Fibroblast of lung (primary cell): ENCODE results near the gene COMP. TPM values are rescaled to one million over a fixed set of nuclear protein-coding genes. Genes with fewer than 3 reads are reported as not detected.
A peak's percentile ranks its signal among the peaks of the same experiment; 100 is the strongest.

ENCODE experiments used
- DNase-seq, 2 donors: peaks; one replicate each; pipeline versions ENCODE4 v3.0.0 to v3.0.0-alpha.2; 2010; ENCODE audit warnings: low read depth in 2 of 2
- H2AFZ ChIP-seq: 2 replicates; pipeline ENCODE4 v1.5.1; 2012; ENCODE audit warnings: low read length, control low read depth, inconsistent platforms
- H3K27ac ChIP-seq: 2 replicates; pipeline ENCODE4 v1.5.1; 2011; ENCODE audit warnings: low read length, control low read depth; ENCODE audit not compliant: insufficient read depth
- H3K27me3 ChIP-seq: 2 replicates; pipeline ENCODE4 v1.5.1; 2011; ENCODE audit warnings: mild to moderate bottlenecking, low read length; ENCODE audit not compliant: control insufficient read depth, insufficient read depth
- H3K36me3 ChIP-seq: 2 replicates; pipeline ENCODE4 v1.5.1; 2011; ENCODE audit warnings: low read length; ENCODE audit not compliant: control insufficient read depth, insufficient read depth
- H3K4me1 ChIP-seq: 2 replicates; pipeline ENCODE4 v1.5.1; 2011; ENCODE audit warnings: low read length; ENCODE audit not compliant: control insufficient read depth, insufficient read depth; ENCODE audit errors: extremely low read depth
- H3K4me2 ChIP-seq: 2 replicates; pipeline ENCODE4 v1.5.1; 2011; ENCODE audit warnings: low read length, control low read depth; ENCODE audit not compliant: insufficient read depth; ENCODE audit errors: extremely low read depth
- H3K4me3 ChIP-seq, 4 experiments: fragments of 200-600 bp in 1 of 4; sonication (generic) in 1 of 4; replicated peaks in 1 of 4; 2 replicates each; pipeline ENCODE4 v1.5.1; 2011 to 2016; ENCODE audit warnings: low read length in 4 of 4, low read depth in 3 of 4, mild to moderate bottlenecking in 3 of 4, control low read depth in 2 of 4, inconsistent platforms in 1 of 4, mixed read lengths in 1 of 4; ENCODE audit not compliant: insufficient read depth in 1 of 4; ENCODE audit errors: control extremely low read depth in 1 of 4
- H3K79me2 ChIP-seq: 2 replicates; pipeline ENCODE4 v1.5.1; 2012; ENCODE audit warnings: mild to moderate bottlenecking, low read length, inconsistent platforms; ENCODE audit not compliant: control insufficient read depth, insufficient read depth
- H3K9ac ChIP-seq: 2 replicates; pipeline ENCODE4 v1.5.1; 2011; ENCODE audit warnings: mild to moderate bottlenecking, low read length, control low read depth; ENCODE audit not compliant: insufficient read depth
- H3K9me3 ChIP-seq: 2 replicates; pipeline ENCODE4 v1.5.1; 2012; ENCODE audit warnings: low read depth, low read length; ENCODE audit not compliant: control insufficient read depth, insufficient read depth
- H4K20me1 ChIP-seq: 2 replicates; pipeline ENCODE4 v1.5.1; 2011; ENCODE audit warnings: low read length; ENCODE audit not compliant: control insufficient read depth, insufficient read depth; ENCODE audit errors: extremely low read depth
- EZH2 ChIP-seq: IDR thresholded peaks from 2 replicates; pipeline ENCODE4 v1.5.1; 2012; ENCODE audit warnings: low read length, control low read depth, mild to moderate bottlenecking; ENCODE audit errors: missing control alignments
- polyA plus RNA-seq, 2 donors: library from polyadenylated mRNA; depleted of rRNA in 1 of 2; stranded (reverse) in 1 of 2; unstranded in 1 of 2; fragments of >200 nt; gene quantifications; 2 replicates each; pipeline ENCODE4 v1.2.1, GENCODE V29; 2011 to 2012; ENCODE audit warnings: missing spikeins in 1 of 2
- total RNA-seq: library from RNA; depleted of rRNA; stranded (reverse); fragments of >200 nt; gene quantifications from 2 replicates; pipeline ENCODE4 v1.2.1, GENCODE V29; 2014
- TF ChIP-seq, protein P1 (sequence below), 2 donors: IDR thresholded peaks in 1 of 2; conservative IDR thresholded peaks in 1 of 2; 1 replicate in 1 of 2; 2 replicates in 1 of 2; pipeline ENCODE4 v1.5.1; 2011 to 2012; ENCODE audit warnings: low read length in 2 of 2, control low read depth in 1 of 2, inconsistent platforms in 1 of 2, low read depth in 1 of 2, mild to moderate bottlenecking in 1 of 2

Gene COMP
- total and polyA plus RNA-seq, 2 donors (not counting 1 experiment from before 2014, with no cell fraction given), result 0.05 to 0.17 TPM

DNA sequence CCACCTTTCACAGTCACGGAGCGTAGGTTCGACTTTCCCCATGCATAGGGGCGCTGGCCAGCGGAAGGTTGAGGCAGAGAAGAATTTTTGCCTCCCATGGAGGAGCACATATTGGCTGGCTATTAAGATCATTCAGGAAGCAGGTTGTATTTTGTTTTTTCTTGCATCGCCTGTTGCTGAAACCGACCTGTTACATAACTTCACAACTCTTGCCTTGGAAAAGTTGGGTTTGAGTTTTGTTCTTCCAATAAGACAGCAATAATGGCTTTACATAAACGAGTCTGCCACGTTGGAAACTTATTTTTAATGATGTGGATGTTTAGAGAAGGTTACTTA, 42.0 kb upstream of the COMP start:
- Histone ChIP-seq H3K4me3 (peak overlapping the region; percentile 73 to 92 (median 90)), H2AFZ (no peak overlapping the region), H3K4me2 (peak overlapping the region; percentile 100), H3K27ac (peak overlapping the region; percentile 71), H3K9me3 (no peaks in the 10 kb centered on the region), H3K79me2 (peaks cover 61% of the 10 kb centered on the region), H3K4me1 (peaks cover 9% of the 10 kb centered on the region), H4K20me1 (peaks cover 10% of the 10 kb centered on the region), H3K36me3 (peaks cover 4% of the 10 kb centered on the region), H3K9ac (peak overlapping the region; percentile 90), H3K27me3 (no peaks in the 10 kb centered on the region)
- TF ChIP-seq EZH2, result no peak
- TF ChIP-seq, protein P1, sequence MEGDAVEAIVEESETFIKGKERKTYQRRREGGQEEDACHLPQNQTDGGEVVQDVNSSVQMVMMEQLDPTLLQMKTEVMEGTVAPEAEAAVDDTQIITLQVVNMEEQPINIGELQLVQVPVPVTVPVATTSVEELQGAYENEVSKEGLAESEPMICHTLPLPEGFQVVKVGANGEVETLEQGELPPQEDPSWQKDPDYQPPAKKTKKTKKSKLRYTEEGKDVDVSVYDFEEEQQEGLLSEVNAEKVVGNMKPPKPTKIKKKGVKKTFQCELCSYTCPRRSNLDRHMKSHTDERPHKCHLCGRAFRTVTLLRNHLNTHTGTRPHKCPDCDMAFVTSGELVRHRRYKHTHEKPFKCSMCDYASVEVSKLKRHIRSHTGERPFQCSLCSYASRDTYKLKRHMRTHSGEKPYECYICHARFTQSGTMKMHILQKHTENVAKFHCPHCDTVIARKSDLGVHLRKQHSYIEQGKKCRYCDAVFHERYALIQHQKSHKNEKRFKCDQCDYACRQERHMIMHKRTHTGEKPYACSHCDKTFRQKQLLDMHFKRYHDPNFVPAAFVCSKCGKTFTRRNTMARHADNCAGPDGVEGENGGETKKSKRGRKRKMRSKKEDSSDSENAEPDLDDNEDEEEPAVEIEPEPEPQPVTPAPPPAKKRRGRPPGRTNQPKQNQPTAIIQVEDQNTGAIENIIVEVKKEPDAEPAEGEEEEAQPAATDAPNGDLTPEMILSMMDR (conservative IDR thresholded peaks at IDR 0.05 in 1 of 2, IDR thresholded peaks at IDR 0.05 in 1 of 2; ENCODE audit: low read depth in 1 of 2, low read length in 2 of 2), result no peak
- DNase-seq, result peak in 1 of 2 donors; percentile 8

DNA sequence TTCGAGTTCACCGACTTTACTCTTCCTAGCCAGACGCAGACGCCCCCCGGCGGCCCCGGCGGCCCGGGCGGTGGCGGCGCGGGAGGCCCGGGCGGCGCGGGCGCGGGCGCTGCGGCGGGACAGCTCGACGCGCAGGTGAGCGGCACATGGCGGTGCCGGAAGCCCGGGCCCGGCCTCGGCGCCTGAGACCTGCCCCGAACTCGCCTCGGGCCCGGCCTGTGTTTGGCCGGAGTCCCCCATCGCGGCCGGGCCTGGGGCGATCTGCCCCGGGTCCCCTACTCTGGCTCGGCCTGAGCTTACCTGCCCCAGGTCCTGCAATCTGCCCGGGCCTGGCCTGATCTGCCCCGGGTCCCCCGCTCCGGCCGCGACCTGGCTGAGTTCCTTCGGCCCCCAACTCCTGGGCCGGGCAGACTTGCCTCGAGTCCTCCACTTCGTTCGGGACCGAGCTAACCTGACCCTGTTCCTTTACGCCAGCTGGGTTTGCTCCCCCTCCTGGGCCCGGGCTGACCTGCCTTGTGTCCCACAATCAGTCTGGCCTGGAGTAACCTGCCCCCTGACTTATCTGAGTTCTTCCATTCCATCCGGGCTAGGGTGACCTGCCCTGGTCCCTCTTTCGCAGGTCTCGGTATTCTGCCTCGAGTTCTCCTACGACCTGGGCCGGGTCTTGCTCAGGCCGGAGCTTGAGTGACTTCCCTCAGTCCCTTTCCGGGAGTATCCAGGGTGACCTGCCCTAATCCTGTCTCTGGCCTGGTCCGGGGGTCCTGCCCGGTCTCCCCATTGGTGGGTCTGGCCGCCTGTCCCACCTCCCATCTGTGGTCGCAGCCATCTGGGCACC, 41.4 kb upstream of the COMP start:
- no peak overlapping the region for H2AFZ ChIP-seq
- H3K4me2 ChIP-seq, result peak overlapping the region; percentile 100
- DNase-seq, result peak in 1 of 2 donors; percentile 12
- H4K20me1 ChIP-seq, result peaks cover 5% of the 10 kb centered on the region
- no peaks in the 10 kb centered on the region for H3K36me3 ChIP-seq
- H3K27me3 ChIP-seq, result no peaks in the 10 kb centered on the region
- peaks cover 4% of the 10 kb centered on the region for H3K4me1 ChIP-seq
- peak overlapping the region; percentile 90 for H3K9ac ChIP-seq
- peak overlapping the region; percentile 78 for H3K27ac ChIP-seq
- no peak for TF ChIP-seq EZH2
- TF ChIP-seq, protein P1 (conservative IDR thresholded peaks at IDR 0.05 in 1 of 2, IDR thresholded peaks at IDR 0.05 in 1 of 2; ENCODE audit: low read depth in 1 of 2, low read length in 2 of 2), result peak; percentile 3 to 24
- no peaks in the 10 kb centered on the region for H3K9me3 ChIP-seq
- H3K4me3 ChIP-seq, result peak overlapping the region; percentile 73 to 92 (median 90)
- H3K79me2 ChIP-seq, result peaks cover 56% of the 10 kb centered on the region

DNA sequence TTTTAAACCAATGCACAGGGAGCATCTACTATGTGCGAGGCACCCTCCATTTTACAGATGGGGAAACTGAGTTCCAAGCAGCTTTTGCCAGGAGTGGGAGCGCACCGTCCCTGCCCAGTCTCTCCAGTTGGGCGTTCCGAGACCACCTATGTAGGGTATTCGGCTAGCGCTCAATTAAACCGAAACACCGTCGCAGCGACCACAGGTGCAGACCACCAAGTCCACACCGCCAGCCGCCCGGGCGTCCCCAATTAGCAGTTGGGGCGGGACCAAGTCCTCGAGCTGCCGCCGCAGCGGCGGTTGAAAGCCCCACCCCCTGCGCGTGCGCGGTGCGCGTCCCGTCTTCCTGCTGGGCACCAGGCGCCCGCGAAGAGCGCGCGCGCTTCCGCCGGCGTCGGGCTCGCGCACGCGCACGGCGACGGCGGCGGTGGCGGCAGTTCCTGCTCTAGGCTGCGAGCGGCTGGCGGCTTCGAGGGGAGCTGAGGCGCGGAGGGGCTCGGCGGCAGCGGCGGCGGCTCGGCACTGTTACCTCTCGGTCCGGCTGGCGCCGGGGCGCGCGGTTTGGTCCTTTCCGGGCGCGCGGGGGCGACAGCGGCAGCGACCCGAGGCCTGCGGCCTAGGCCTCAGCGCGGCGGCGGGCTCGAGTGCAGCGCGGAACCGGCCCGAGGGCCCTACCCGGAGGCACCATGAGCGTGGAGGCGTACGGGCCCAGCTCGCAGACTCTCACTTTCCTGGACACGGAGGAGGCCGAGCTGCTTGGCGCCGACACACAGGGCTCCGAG, 40.6 kb upstream of the COMP start, which contains the start of gene UPF1:
TSS of gene UPF1 (plus strand) at position 436 of the 782 bp plus-strand sequence. CDS start at position 687, 251 bp downstream.
- TF ChIP-seq, protein P1 (conservative IDR thresholded peaks at IDR 0.05 in 1 of 2, IDR thresholded peaks at IDR 0.05 in 1 of 2; ENCODE audit: low read depth in 1 of 2, low read length in 2 of 2), result no peak
- TF ChIP-seq EZH2, result no peak
- Histone ChIP-seq H4K20me1 (peaks cover 4% of the 10 kb centered on the region), H3K79me2 (peaks cover 47% of the 10 kb centered on the region), H3K36me3 (no peaks in the 10 kb centered on the region), H3K4me2 (peak within 1 kb of the TSS; percentile 100), H3K27ac (peak within 1 kb of the TSS; percentile 78), H3K9ac (peak within 1 kb of the TSS; percentile 90), H3K4me1 (peaks cover 4% of the 10 kb centered on the region), H3K4me3 (peak within 1 kb of the TSS; percentile 75 to 92 (median 90)), H3K9me3 (no peaks in the 10 kb centered on the region), H3K27me3 (no peaks in the 10 kb centered on the region), H2AFZ (peak within 1 kb of the TSS; percentile 99)
- peak; percentile 88 to 89 for DNase-seq
